Pancreas (tissue), 10 donors: ENCODE results near the gene MYL10. TPM values are rescaled to one million over a fixed set of nuclear protein-coding genes. Genes with fewer than 3 reads are reported as not detected.

Experiments
- ATAC-seq, 4 donors: fragments of 200-7000 bp; cut with Tn5 transposase; one replicate each; pipeline versions ENCODE4 v1.8.0 to v1.9.1; 2020; ENCODE audit warnings: mild to moderate bottlenecking in 4 of 4, moderate library complexity in 4 of 4
- DNase-seq, 6 donors: peaks; one replicate each; pipeline ENCODE4 v3.0.0-alpha.2; 2020
- FAIRE-seq: peaks from 2 replicates; lab custom pipeline; 2012; peaks lifted over from hg19 to GRCh38; lab: Jason Lieb, UNC
- H3K27ac ChIP-seq, 4 donors: fragments of 200-600 bp; sonication (generic); 1 replicate in 3 of 4; 2 replicates in 1 of 4; pipeline versions ENCODE4 v1.5.0 to v1.8.0; 2020
- H3K27me3 ChIP-seq, 4 donors: fragments of 200-600 bp; one replicate each; pipeline ENCODE4 v1.8.0; 2021
- H3K36me3 ChIP-seq, 3 donors: fragments of 200-600 bp; sonication (generic) in 1 of 3; one replicate each; pipeline versions ENCODE4 v1.5.0 to v1.8.0; 2020 to 2021
- H3K4me1 ChIP-seq, 3 donors: fragments of 200-600 bp; one replicate each; pipeline ENCODE4 v1.8.0; 2021
- H3K4me3 ChIP-seq, 4 donors: fragments of 200-600 bp; sonication (generic) in 2 of 4; one replicate each; pipeline versions ENCODE4 v1.5.0 to v1.8.0; 2020 to 2021
- H3K9me3 ChIP-seq, 4 donors: fragments of 200-600 bp; one replicate each; pipeline ENCODE4 v1.8.0; 2021
- WGBS, 2 donors: extraction: QIAGEN DNeasy Blood & Tissue Kit; methylation state at CpG; one replicate each; pipeline ENCODE4 v1.1.7; 2013; 5-methylcytosine and 5-hydroxymethylcytosine counted together
- intact Hi-C, 3 donors: fragments of 100-400 bp; cut with DNase I; formaldehyde crosslinking; loops; one replicate each; pipeline versions ENCODE4 v1.11.1 to v1.14.2; 2022
- polyA plus RNA-seq, 2 donors: library from polyadenylated mRNA; stranded (reverse); fragments of 200-250 nt; gene quantifications; one replicate each; pipeline ENCODE4 v1.2.3, GENCODE V29; 2013
- total RNA-seq, 6 donors: library from RNA; stranded (reverse); fragmentation: NEBNext Ultra II Directional in 4 of 6; extraction: Animal tissue kit (Norgen Biotek cat#: 25700) in 4 of 6; gene quantifications; one replicate each; pipeline versions ENCODE4 v1.2.1 to v1.2.4, GENCODE V29; 2021 to 2023
- TF ChIP-seq, protein P1 (sequence below), 4 donors: fragments of 200-600 bp; sonication (generic) in 3 of 4; IDR thresholded peaks; one replicate each; pipeline versions ENCODE4 v1.5.0 to v1.8.0; 2021; ENCODE audit warnings: antibody characterized with exemption in 4 of 4
- donor health status: healthy with polysubstance abuse.
- donor health status: DM: no; HTN: no; CAD: no; lungs with moderate emphysema.
- donor health status: DM: no; HTN: no; CAD: no.
- donor health status: control.
- donor health status: control.
- donor health status: Bipolar disorder and iron deficiency.
- donor health status: DM: yes; HTN: yes; CAD: no.
- donor health status: DM: no; HTN: no; CAD: no.
- donor health status: DM: no; HTN: no; CAD: no.
- donor health status: DM: yes; HTN: yes; CAD: no.

The MYL10 gene
- total and polyA plus RNA-seq, 8 donors, result not detected

DNA sequence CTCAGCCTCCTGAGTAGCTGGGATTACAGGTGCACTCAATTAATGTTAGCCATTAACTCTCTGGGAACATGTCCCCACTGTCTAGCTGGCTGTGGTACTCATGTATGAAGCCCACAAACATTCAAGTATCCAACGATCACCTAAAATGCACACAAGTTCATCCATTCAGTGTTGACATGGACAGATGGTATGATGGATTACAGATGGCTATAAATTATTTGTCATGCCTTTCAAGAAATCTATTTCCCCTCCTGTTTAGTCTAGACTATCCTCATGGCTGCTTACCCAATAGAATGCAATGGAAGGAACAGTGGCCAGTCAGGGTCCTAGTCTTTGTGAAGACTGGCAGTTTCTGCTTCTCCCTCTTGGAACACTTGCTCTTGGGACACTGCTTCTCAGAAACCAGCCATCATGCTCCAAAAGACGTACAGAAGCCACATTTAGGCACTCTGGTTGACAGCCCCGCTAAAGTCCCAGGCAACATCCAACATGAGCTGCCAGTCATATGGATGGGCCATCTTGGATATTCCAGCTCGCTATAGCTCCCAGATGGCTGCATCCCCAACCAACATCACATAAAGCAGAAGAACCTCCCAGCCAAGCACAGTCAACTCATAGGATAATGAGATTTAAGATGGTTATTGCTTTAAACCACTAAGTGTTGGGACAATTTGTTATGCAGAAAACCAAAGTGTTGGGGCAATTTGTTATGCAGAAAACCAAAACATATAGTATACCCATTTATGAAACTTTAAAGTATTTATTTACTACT, 33.1 kb downstream of the MYL10 start:
- Histone ChIP-seq H3K9me3 (no peaks in the 10 kb centered on the region), H3K4me1 (no peaks in the 10 kb centered on the region), H3K27me3 (no peaks in the 10 kb centered on the region), H3K36me3 (no peaks in the 10 kb centered on the region), H3K4me3 (no peak overlapping the region), H3K27ac (no peak overlapping the region)
- FAIRE-seq (no peak), DNase-seq (no peak), ATAC-seq (no peak)
- intact Hi-C loops, result no loop called here
- WGBS, 2 donors, result 73 to 88% methylated on average over 4 of the region's 4 CpGs
- TF ChIP-seq, protein P1, sequence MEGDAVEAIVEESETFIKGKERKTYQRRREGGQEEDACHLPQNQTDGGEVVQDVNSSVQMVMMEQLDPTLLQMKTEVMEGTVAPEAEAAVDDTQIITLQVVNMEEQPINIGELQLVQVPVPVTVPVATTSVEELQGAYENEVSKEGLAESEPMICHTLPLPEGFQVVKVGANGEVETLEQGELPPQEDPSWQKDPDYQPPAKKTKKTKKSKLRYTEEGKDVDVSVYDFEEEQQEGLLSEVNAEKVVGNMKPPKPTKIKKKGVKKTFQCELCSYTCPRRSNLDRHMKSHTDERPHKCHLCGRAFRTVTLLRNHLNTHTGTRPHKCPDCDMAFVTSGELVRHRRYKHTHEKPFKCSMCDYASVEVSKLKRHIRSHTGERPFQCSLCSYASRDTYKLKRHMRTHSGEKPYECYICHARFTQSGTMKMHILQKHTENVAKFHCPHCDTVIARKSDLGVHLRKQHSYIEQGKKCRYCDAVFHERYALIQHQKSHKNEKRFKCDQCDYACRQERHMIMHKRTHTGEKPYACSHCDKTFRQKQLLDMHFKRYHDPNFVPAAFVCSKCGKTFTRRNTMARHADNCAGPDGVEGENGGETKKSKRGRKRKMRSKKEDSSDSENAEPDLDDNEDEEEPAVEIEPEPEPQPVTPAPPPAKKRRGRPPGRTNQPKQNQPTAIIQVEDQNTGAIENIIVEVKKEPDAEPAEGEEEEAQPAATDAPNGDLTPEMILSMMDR (IDR thresholded peaks at IDR 0.05), result no peak

DNA sequence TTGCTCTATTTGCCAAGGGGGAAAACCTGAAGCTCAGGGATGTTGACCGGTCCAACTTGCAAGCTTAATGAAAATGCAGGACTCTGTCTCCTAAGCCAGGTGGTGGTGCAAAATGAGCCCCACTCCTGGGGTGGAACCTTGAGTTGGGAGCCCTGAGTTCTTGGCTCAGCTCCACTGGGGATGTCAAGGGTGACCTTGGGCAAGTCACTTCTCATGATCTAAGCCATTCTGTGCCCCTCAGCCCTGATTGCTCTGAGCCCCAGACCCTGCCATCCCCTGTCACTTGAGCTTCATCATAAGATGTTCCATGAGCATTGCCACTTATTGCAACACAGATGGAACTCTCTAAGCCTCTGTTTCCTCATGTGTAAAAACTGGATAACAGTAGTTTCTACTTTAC, 33.9 kb downstream of the MYL10 start:
- no peak for DNase-seq

DNA sequence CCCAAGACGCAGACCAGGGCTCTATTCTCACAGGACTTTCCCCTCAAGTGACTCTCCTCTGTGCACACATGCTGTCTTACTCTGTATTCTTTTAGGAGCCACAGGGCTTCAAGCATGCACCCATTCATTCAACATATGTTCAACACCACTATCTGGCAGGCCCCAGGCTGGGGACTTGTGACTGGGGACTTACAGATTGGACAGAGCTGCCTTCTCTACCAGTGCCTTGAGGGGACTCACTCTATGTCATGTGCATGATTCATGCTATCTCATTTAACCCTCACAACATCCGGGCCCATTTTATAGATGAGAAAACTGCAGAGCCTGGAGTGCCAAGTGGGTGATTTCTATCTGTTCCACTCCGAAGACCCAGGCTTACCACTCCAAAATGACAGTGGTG, 34.3 kb downstream of the MYL10 start:
- no peak overlapping the region for H3K4me3 ChIP-seq
- DNase-seq (no peak), ATAC-seq (no peak), FAIRE-seq (no peak)
- H3K4me1 ChIP-seq, result no peaks in the 10 kb centered on the region
- WGBS, 2 donors, result 71 to 88% methylated on average over 3 of the region's 3 CpGs
- H3K36me3 ChIP-seq, result no peaks in the 10 kb centered on the region
- H3K27me3 ChIP-seq, result no peaks in the 10 kb centered on the region
- intact Hi-C loops, result no loop called here
- H3K27ac ChIP-seq, result no peak overlapping the region
- no peaks in the 10 kb centered on the region for H3K9me3 ChIP-seq
- TF ChIP-seq, protein P1 (IDR thresholded peaks at IDR 0.05), result no peak

More for the DNA sequence above, 33.9 kb downstream of the MYL10 start:
- Histone ChIP-seq H3K36me3 (no peaks in the 10 kb centered on the region), H3K4me1 (no peaks in the 10 kb centered on the region), H3K9me3 (no peaks in the 10 kb centered on the region), H3K4me3 (no peak overlapping the region), H3K27ac (no peak overlapping the region), H3K27me3 (no peaks in the 10 kb centered on the region)
- FAIRE-seq (no peak), ATAC-seq (no peak)
- TF ChIP-seq, protein P1 (IDR thresholded peaks at IDR 0.05), result no peak
- 91 to 92% methylated on average over 1 of the region's 1 CpG for WGBS, 2 donors
- intact Hi-C loops, result no loop called here

DNA sequence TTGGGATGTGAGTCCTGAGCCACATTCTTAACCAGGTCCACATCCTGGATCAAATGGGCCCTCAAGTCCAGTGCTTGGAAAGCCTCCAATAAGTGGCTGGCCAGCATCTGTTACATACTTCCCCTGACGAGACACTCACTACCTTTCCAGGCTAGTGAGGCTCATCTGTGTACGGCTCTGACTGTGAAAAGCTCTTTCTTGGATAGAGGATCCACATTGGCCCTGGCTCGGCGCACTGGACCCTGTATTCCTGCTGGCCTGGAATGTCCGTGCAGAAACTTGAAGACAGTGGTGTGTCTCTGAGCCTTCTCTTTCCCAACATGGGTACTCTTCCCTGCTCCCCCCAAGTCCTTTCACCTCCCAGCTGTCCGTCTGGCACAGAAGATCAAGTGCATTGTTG, 35.5 kb downstream of the MYL10 start:
- Histone ChIP-seq H3K36me3 (no peaks in the 10 kb centered on the region), H3K9me3 (no peaks in the 10 kb centered on the region), H3K27ac (no peak overlapping the region), H3K4me3 (no peak overlapping the region), H3K27me3 (no peaks in the 10 kb centered on the region), H3K4me1 (no peaks in the 10 kb centered on the region)
- intact Hi-C loops, result no loop called here
- FAIRE-seq (no peak), ATAC-seq (no peak), DNase-seq (no peak)
- WGBS, 2 donors, result 80 to 84% methylated on average over 6 of the region's 6 CpGs
- TF ChIP-seq, protein P1 (IDR thresholded peaks at IDR 0.05), result no peak

DNA sequence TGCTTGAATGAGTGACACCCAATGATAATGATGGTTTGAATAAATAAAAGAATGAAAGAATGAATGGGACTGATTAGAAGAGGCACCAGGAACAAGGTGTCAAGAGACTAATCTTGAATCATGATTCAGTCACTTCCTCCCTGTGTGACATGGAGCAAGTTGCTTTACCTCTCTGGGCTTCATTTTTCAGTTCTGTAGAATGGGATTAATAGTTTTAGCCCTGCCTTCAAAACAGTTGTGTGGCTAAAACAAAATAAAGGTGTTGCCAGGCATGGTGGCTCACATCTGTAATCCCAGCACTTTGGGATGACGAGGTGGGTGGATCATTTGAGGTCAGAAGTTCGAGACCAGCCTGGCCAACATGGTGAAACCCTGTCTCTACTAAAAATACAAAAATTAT, 37.6 kb downstream of the MYL10 start:
- Histone ChIP-seq H3K27ac (no peak overlapping the region), H3K4me3 (no peak overlapping the region), H3K36me3 (no peaks in the 10 kb centered on the region), H3K27me3 (no peaks in the 10 kb centered on the region), H3K9me3 (no peaks in the 10 kb centered on the region), H3K4me1 (no peaks in the 10 kb centered on the region)
- ATAC-seq (no peak), DNase-seq (no peak), FAIRE-seq (no peak)
- WGBS, 2 donors, result 77 to 89% methylated on average over 2 of the region's 2 CpGs
- TF ChIP-seq, protein P1 (IDR thresholded peaks at IDR 0.05), result no peak
- intact Hi-C loops, result no loop called here
